Dedifferentiated amniotic fluid mesenchymal stem cell (primary cell): ENCODE data around the gene ZNF512B.
A peak's percentile ranks its signal among the peaks of the same experiment; 100 is the strongest.
"Not testable (repeated sequence)": the region's sequence is repeated elsewhere in the genome, so short reads cannot be mapped to it uniquely, and the experiment has no call there.

Experiments
- DNase-seq: peaks from one replicate; pipeline ENCODE4 v3.0.0-alpha.2; 2016; ENCODE audit errors: extremely low spot score

The ZNF512B gene, protein sequence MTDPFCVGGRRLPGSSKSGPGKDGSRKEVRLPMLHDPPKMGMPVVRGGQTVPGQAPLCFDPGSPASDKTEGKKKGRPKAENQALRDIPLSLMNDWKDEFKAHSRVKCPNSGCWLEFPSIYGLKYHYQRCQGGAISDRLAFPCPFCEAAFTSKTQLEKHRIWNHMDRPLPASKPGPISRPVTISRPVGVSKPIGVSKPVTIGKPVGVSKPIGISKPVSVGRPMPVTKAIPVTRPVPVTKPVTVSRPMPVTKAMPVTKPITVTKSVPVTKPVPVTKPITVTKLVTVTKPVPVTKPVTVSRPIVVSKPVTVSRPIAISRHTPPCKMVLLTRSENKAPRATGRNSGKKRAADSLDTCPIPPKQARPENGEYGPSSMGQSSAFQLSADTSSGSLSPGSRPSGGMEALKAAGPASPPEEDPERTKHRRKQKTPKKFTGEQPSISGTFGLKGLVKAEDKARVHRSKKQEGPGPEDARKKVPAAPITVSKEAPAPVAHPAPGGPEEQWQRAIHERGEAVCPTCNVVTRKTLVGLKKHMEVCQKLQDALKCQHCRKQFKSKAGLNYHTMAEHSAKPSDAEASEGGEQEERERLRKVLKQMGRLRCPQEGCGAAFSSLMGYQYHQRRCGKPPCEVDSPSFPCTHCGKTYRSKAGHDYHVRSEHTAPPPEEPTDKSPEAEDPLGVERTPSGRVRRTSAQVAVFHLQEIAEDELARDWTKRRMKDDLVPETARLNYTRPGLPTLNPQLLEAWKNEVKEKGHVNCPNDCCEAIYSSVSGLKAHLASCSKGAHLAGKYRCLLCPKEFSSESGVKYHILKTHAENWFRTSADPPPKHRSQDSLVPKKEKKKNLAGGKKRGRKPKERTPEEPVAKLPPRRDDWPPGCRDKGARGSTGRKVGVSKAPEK

DNA sequence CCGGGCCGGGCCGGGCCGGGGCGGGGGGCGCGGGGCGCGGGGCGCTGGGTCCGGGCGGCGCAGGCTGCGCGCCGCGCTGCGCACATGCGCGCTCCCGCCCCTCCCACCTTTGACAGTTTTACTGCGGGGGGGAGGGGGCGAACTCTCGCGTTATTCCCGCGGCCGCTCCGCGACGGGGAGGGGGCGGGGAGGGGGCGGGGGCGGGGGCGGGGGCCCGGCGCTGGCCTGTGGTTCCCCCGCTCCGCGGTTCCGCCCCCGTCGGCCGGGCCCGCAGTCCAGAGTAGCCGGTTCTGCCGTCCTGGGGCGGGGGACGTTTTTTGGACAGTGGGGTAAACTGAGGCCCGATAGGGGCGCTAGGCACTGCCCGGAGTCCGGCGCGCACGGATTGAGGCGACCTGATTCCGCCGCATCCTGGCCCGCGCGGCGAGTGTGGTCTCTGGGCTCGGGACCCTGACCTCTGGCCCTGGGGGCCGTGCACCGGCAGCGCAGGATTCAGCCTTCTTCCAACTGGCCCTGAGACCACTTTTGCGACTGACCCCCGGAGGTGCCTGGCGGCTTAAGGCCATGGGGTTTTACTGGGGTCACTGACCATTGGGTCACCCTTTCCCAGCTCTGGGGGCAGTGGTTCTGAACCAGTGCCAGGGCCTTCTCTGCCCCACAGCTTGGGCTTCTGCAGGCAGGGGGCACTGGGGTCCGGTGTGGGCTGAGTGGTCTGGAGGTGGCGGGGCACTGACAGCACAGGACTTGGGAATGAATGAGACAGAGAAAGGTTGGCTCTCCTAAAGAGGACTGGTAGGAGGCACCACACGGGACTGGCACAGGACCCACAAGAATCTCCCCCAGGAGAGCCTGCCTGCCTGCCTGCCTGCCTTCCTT, at the start of gene ZNF512B:
ZNF512B (minus strand) TSS at position 93 of the 876 bp plus-strand sequence. CDS start 1,980 bp downstream, outside the sequence.
- no peak for DNase-seq

DNA sequence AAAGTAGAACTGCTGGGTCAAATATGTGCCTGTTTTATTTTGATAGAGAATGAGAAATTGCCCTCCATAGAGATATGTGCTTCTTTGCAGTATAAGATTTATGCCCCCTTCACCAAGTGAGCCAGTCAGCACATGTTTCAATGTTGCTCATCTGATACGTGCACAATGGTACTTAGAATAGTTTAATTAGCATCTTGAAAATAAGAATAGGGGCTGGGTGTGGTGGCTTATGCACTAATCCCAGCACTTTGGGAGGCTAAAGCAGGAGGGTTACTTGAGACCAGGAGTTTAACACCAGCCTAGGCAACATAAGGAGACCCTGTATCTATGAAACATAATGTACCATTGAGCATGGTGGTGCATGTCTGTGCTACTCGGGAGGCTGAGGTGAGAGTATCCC, 45.9 kb upstream of the ZNF512B start:
- no peak for DNase-seq

DNA sequence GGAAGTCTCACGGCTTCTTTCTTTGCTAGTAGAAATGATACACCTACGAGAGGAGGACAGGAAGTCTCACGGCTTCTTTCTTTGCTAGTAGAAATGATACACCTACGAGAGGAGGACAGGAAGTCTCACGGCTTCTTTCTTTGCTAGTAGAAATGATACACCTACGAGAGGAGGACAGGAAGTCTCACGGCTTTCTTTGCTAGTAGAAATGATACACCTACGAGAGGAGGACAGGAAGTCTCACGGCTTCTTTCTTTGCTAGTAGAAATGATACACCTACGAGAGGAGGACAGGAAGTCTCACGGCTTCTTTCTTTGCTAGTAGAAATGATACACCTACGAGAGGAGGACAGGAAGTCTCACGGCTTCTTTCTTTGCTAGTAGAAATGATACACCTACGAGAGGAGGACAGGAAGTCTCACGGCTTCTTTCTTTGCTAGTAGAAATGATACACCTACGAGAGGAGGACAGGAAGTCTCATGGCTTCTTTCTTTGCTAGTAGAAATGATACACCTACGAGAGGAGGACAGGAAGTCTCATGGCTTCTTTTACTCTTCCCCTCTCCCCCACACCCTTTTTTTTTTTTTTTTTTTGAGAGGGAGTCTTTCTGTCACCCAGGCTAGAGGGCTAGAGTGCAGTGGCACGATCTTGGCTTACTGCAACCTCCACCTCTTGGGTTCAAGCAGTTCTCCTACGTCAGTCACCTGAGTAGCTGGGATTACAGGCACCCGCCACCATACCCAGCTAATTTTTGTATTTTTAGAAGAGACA, 42.8 kb upstream of the ZNF512B start:
- not testable (repeated sequence) for DNase-seq

DNA sequence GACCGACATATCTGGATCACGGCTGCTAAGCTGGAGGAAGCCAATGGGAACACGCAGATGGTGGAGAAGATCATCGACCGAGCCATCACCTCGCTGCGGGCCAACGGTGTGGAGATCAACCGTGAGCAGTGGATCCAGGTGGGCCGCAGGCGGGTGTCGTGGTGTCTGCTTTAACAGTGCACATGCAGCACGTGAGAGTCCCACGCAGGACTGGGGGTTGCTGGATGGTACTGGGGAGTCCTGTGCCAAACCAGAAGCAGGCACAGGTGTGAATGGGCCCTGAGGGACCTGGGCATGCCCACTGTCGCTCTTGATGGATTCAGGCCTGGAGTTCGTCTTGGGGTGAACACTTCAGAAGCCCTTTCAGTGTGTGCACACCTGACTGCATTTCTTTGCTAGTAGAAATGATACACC, 41.6 kb upstream of the ZNF512B start:
- DNase-seq: no peak

DNA sequence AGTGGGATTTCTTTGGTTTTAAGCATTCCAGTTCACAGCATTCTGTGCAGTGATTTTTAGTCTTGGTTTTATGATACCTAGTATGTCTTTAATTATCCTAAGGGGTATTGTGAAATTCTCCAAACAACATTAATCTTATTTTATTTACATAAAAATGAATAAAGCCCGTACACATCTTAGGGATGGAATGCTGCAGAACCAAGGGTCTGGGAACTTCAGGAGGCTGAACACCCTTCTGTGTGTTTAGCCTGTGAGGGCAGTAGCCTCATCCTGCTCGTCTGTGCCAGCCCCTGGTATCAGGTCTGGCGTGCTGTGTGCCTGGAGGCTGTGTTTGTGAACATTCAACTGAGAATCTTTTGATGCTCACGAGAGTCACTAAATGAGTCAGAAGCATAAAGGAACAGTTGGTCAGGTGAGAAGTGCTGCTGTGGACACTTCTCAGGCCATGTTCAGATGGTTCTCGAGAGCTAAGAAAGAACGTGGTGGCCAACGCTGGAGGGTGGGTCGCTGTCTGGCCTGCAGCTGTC, 41.0 kb upstream of the ZNF512B start:
- DNase-seq: no peak

DNA sequence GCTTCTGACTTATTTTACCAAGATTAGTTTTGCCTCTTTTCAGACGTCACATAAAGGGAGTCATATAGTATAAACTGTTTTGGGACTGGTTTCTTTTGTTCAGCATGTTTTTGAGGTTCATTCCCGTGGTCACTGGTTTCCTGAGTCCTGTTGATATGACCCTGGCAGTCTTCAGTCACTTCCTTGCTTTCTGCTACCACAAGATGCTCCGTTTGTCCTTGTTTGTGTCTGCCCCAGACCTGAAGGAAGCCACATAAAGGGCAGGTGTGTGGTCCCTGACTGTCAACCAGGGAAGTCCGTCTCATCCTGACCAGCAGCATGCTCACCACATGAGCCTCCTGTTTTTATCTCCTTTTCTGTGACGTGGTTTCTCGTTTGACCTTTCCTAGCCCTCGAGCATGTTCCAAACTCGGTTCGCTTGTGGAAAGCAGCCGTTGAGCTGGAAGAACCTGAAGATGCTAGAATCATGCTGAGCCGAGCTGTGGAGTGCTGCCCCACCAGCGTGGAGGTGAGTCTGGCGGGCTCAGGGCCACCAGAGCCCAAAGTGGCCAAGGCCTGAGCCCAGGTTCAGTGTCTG, 40.2 kb upstream of the ZNF512B start:
- no peak for DNase-seq

DNA sequence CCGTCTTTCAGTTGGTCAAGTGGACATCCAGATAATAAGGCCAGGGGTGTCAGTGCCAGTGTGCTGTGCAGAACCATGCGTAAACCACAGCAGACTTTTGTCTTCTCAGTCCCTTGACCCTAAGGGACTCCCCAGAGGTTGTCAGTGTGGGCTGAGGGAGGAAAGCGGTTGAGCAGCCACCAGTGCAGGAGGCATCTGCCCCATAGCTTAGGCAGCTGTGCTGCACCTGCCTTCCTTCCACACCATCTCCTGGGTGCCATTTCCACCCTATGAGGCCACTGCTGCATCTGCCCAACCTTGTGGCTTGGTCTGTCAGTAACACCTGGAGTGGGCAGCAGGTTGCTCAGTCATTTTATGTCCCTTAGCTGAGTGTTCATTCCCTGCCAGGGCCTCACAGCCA, 37.2 kb upstream of the ZNF512B start:
- no peak for DNase-seq

DNA sequence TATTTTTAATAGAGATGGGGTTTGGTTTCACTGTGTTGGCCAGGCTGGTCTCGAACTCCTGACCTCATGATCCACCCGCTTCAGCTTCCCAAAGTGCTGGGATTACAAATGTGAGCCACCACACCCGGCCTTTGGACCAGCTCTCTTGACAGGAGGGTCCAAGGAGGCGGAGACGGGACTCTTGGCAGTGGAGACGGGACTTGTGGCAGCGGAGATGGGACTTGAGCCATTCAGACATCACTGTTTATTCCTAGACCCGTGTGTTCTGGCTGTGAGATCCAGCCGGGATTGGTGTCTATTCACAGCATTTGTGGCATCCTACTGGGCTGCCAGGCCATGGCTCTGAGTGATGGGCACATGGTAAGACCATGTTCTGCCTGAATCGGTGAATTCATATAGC, 36.8 kb upstream of the ZNF512B start:
- no peak for DNase-seq

DNA sequence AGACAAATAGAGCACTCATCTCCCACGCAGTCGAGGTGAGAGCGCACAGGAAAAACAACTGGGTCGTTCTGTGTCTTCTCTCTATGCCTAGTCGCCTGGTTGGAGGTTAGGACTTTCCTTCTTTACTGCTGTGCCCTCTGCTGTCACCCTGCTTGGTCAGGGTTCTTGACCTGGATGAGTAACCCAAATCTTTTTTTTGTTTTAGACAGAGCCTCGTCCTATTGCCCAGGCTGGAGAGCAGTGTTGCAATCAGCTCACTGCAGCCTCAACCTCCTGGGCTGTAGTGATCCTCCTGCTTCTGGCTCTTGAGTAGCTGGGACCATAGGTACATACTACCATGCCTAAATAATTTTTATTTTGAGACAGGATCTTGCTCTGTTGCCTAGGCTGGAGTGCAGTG, 35.7 kb upstream of the ZNF512B start:
- no peak for DNase-seq

DNA sequence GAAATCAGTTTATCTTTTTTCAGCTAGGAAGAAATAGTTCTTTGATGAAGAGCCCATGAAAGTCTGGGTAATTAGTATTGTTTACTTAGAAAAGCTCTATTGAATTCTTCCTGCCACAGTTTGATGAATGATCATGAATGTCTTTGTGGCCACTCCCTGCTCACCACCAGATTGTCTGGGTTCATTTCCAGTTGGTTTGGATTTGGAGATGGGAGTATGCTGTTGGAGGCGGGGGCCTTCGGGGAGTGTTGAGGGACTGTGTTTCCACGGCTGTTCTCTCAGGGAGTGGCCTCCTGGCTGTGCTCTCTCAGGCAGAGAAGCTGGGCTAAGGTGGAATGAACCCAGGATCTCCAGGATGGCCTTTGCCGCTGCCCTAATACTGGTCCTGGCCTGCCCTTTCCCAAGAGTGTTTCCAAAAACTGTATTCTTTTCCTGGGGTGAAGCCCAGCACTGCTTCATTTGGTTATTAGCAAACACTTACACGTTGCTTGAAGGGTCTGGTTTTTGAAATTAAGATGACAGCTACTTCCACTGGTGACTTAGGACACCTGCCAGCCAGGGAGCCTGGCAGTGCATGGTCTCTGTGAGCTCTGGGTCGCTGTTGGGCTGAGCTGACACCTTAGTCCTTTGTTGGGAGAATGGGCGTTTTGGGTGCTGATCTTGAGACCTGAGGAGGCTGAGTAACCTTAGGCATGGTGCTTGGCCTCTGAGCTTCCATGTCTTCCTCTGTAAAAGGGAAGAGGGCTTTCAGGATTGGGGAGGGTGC, 34.4 kb upstream of the ZNF512B start:
- DNase-seq: no peak

DNA sequence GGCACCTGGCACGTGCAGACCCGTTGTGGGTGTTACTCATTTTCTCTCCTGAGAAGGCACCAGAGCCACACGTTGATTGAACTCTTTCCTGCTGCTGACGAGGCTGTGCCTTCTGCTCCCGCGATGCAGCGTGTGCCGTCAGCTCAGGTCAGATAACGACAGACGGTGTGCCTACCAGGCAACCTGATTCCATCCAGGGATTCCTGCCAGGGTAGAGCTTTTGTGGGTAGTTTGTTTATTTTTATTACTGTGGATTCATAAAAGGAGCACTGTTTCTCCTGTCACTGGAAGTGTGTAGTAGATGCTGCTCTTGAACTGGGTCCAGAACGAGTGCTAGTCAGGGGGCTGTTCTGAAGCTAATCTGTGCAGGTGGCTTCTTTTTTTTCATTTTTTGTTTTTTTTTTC, 31.9 kb upstream of the ZNF512B start:
- DNase-seq: no peak

DNA sequence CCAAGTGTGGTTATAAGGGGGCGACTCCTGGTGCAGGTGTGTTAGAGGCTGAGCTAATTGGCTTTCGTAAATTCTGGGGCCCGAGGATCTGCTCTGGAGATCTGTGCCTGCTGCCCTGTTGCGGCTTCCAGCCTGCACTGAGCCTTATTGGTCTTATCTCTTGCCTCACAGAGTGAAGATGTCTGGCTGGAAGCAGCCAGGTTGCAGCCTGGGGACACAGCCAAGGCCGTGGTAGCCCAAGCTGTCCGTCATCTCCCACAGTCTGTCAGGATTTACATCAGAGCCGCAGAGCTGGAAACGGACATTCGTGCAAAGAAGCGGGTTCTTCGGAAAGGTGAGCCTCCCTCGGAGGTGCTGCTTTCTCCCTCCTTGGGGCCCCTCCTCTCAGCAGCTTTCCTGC, 31.2 kb upstream of the ZNF512B start:
- DNase-seq: no peak

DNA sequence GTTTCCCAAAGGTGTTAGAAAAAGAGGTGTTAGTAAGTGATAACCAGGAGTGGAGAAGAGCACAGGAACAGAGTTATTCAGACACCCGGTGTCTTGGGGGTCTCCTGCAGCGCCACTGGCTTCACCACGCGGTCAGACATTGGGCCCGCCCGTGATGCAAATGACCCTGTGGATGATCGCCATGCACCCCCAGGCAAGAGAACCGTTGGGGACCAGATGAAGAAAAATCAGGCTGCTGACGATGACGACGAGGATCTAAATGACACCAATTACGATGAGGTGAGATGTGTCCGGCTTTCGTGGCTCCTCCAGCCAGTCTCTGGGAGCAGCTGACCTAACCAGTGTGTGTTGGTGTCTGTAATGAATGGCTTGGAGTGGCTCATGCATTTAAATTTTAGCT, 13.2 kb upstream of the ZNF512B start:
- DNase-seq: no peak

DNA sequence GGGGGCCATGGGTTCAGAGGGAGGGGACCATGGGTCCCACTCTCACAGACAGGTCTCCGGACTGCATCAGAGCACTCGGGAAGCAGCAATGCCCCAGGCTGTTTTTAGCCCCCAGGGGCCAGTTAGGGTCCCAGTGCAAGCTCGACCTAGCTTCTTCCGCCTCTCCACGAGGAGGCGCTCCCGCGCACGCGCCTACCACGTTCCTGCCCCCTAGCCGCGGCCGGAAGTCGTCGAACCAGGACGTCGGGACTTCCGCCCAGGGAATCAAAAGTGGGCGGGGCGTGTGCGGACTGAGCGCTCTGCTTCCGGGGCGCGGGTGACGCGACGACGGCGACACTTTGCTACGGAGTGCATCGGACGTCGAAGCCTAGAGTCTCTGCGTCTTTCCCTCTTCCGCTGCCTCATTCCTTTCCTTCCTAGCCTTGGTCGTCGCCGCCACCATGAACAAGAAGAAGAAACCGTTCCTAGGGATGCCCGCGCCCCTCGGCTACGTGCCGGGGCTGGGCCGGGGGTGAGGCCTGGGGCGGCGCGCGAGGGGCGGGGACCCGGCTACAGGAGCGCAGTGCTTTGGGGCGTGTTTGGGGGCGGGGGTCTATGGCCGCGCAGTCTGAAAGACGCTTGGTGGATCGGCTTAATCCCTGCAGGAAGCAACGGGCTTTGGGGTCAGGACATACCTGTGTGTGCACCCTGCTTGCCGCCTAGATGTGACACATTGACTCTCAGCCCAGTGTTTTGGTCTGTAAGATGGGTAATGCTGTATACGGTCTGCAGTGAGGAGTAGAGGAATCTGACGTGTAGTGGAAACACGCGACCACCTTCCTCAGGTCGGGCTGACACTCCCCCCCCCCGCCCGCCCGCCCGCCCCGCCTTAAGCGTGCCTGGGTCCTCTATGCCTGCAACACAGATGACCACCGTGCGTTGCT, 11.3 kb upstream of the ZNF512B start, which contains the start of gene PRPF6:
PRPF6 (plus strand) TSS at position 327 of the 923 bp plus-strand sequence; CDS start at position 441, 114 bp downstream.
- peak; percentile 94 for DNase-seq

DNA sequence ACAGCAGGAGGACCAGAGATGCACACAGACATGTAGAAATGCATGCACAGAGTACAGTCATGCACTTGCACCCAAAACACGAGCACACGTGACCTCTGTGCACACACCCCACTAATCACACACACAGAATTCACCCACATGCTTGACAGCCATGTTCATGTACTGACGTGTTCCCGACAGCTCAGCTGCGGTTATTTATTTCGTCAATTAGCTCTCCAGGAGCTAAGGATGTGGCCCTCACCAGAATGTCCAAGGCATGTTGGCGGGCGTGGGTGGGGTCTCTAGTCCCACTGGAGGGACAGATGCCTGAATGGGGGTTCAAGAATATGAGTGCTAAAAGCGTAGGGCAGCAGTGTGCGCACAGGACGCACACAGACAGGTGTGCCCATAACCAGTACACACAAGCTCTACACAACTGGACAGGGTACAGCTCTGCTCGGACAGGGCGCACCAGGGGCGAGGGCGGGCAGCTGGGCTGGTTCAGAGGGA, 10.6 kb upstream of the ZNF512B start:
- no peak for DNase-seq

DNA sequence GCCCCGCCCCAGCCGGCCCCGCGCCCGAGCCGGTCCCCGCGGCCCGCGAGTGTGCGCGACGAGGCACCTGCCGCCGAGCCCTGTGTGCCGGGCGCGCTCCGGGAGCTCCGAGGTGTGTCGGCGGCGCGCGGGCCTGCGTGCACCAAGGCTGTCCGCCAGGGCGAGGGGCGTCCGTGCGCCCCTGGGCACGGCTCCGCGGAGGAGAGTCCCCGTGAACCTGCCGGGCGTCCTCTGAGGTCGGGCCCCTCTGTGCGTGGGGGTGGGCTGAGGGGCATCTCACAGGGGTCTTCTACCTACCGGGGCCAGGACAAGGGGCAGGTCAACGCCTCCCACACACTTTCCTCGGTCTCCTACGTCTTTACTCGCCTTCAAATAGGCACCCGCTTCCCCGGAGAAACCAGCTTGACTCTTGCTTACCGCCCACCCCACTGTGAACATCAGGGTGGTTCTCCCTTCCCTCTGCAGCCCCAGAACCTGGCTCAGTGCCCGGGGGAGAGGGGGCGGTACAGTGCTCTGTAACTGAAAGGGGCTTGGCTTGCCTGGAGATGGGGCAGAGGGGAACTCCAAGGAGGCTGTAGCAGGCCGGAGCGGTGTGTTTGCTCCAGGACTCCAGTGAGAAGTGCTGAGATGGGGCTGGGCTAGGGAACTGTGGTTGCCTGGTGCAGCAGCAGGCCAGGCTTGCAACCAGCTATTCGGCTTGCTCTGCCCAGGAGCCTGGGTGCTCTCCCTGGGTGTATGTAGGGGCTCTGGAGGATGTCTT, 10.0 kb upstream of the ZNF512B start, which contains the start of gene SAMD10:
SAMD10 (minus strand) TSS at position 86 of the 760 bp plus-strand sequence. CDS start 175 bp downstream, outside the sequence.
- DNase-seq: no peak

DNA sequence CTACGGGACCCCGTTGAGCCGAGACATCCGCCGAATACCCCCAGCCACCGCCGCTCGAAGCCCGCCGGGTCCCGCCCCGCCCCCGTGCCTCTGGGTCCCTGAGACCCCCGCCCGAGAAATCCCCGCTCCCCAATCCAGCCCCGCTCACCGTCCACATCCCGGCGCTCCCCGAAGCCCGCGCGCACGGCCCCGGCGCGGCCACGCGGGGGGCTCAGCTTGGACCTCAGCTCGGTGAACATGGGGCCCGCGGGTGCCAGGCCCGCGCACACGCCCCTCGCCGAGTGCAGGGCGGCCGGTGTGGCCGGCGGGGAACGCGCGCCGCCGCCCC, 9.5 kb upstream of the ZNF512B start:
- DNase-seq: no peak
